Eye (tissue), 1 donor: ENCODE data around the gene BCL2L1.
"Not testable (repeated sequence)": the region's sequence is repeated elsewhere in the genome, so short reads cannot be mapped to it uniquely, and the experiment has no call there.

Experiments
- DNase-seq: peaks from one replicate; pipeline ENCODE4 v3.0.0-alpha.2; 2015

Gene BCL2L1

DNA sequence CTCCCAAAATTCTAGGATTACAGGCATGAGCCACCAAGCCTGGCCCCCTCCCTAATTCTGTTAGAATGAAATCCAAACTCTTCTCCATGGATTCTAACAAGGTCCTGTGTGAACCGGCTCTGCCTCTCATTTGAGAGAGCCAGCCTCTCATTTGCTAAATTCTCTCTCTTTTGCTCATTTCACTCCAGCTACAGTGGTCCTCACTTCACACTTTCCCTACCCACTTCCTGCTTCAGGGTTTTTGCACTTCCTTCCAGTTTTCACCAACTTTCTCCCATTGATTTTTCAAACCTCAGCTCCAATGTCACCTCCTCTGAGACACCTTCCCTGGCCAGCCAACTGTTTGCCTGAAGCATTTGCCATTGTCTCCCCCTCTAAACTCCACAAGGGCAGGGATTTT, 79.8 kb downstream of the BCL2L1 start:
- DNase-seq = no peak

DNA sequence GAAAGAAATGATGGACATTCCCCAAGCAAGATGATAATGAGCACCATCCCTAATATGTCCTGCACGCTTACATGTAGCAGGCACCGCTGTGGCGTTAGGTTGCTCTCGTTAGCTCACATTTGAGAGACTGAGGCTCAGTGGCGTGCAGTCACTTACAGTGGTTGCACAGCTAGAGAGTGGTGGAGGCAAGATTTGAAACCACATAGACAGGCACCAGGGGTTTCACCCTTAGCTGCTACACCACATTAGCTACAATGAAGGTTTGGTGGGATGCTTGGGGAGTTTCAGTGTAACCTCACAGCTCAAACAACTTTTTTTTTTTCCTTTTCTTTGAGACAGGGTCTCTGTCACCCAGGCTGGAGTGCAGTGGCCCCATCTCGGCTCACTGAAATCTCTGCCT, 81.3 kb downstream of the BCL2L1 start:
- DNase-seq = no peak

DNA sequence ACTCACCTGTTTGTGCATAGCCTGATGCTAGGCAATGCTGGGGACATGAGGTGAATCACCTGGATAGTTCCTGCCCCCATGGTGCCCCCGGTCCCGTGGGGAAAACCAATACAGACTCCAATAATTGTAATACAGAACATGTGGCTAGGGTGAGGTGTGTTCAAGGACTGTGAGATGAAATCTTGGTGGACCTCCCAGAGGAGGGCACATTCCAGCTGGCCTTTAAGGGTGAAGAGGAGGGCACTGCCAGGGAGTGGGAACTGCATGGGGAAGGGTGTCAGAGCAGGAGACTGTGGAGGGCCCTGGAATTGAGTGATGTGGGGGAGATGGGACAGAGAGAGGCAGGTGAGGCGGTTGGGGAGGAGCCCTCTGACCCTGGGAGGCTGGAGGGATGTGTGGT, 82.4 kb downstream of the BCL2L1 start:
- no peak for DNase-seq

DNA sequence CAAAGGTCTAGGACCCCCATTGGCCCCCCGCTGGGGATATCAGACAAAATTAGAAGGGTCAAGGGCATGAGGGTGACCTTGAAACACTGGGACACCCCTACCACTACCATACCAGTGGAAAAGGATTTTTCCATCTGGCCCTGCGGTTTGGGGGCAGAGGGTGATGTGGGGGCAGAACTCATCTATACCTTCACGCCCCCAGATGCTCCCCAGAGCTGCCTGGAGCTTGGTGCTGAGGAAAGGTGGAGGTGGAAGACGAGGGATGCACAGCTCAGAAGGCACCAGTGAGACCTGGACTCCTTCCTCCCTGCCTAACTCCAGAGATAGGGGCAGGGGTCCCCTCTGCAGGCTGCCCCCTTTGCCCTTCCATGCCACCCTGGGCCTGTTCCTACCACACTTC, 83.9 kb downstream of the BCL2L1 start:
- DNase-seq = no peak

DNA sequence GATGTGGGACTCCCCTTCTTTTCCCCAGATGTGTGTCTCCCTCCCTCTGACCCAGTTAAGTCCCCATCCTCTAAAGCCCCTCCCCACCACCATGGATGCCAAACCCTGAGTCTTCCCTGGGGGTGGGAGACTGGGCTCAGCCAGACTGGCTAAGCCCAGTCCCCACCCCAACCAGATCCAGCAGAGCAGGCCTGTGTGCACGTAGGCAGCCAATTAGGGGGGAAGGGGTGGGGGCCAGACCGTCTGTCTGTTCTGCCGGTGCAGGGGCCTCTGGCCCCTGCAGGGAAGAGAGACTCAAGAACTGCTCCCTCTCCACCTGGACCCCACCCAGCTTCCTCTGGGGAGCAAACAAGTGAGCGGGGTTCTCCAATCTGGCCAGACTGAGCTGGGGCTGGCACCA, 84.4 kb downstream of the BCL2L1 start:
- peak; percentile 33 for DNase-seq

DNA sequence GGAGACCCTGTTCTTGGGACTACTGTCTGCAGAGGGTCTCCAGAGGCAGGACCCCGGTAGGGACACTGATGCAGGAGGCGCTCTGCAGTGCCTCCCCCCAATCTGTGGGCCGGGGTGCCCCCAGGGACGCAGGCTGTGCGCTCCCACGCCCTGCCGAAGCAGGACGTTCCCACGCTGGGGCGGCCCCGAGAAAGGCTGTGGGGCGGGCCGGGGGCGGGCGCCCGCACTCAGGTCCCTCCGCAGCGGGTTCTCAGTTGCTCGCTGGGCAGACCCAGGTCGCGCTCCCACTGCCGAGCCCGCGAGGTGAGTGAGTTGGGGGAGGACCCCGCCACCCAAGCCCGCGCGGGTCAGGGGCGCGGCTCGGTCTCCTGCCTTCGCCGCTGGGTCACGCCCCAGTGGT, 85.0 kb downstream of the BCL2L1 start, which contains the start of gene COX4I2:
Gene COX4I2, plus strand, starts transcription at position 253 of the 400 bp plus-strand sequence. CDS start 1,106 bp downstream, outside the sequence.
- peak; percentile 7 for DNase-seq

DNA sequence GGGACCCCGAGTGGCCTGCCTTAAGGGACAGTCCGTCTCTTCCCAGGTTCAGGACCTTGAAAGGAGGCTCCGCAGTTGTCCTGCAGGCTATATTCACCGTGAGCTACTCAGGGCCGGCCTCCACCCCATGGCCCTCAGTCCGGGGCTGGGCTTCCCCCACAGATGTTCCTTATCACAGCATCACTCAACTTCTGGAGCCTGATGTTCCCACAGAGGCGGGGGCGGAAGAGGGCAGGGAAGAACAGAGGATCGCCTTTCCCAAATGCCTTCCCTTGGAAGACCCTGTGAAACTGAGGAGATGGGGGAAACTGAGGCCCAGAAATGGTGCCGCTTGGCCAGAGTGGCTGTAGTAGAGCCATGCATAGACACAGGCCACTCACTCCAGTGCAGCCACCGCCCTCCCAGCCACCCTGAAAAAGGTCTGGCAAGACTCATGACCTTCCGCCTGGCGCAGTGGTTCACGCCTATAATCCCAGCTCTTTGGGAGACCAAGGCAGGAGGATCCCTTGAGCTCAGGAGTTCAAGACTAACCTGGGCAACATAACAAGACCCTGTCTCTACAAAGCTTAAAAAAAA, 89.2 kb downstream of the BCL2L1 start:
- no peak for DNase-seq

DNA sequence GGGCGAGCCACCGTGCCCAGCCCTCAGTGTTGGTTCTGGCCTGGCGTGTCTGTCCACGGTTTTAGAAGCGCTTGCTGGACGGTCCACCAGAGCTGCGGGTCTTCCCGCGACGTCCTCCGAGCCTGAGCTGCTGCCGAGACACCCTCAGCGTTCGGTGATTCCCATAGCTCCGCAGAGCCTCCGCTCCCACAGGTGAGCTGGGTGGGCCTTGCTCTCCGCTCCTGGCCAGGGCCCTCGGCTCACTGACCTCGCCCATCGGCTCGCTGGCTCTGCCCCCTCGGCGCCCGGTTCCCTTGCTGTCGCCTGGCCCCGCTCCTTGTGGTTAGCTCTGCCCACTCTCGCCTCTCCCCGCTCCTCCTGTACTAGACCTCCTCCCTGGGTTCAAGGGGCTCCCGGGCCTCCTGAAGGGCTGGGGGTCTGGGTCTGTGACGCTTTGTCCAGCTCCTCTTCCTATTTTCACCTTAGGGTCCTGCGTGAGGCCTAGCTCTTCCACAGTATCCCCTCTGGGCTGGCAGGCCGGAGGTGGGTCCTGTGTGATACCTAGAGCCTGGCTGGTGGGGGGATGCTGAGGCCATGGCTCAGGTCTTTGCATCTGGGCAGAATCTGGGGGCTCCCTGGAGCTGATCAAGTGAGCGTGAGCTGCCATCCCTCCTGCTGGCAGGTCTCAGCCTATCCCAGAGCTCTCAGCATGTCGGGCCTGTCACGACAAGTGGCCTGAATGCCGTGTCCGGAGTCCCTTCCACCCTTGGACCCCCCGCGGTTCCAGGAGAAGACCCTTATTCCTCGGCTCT, 89.9 kb downstream of the BCL2L1 start:
- DNase-seq = no peak

DNA sequence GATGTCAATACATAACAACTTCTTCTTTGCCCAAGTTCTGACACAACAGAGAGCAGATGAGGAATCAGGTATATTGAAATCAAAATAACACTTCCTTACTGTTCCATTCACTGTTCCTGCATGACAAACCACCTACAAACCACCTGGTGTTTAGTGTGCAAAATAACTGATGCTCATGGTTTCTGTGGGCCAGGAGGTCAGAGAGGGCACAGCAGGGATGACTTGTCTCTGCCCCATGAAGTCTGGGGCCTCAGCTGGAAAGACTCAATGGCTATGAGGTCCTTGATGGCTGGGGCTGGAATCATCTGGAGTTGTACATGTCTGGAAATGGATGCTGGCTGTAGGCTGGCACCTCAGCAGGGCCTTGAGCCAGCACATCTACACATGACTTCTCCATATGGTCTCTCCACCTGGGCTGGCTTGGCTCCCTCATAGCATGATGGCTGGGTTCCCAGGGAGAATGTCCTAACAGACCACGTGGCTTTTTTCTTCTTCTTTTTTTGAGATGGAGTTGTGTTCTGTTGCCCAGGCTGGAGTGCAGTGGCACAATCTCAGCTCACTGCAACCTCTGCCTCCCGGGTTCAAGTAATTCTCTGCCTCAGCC, 92.4 kb downstream of the BCL2L1 start:
- DNase-seq = no peak

DNA sequence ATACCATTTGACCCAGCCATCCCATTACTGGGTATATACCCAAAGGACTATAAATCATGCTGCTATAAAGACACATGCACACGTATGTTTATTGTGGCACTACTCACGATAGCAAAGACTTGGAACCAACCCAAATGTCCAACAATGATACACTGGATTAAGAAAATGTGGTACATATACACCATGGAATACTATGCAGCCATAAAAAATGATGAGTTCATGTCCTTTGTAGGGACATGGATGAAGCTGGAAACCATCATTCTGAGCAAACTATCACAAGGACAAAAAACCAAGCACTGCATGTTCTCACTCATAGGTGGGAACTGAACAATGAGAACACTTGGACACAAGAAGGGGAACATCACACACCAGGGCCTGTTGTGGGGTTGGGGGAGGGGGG, 94.6 kb downstream of the BCL2L1 start:
- not testable (repeated sequence) for DNase-seq

DNA sequence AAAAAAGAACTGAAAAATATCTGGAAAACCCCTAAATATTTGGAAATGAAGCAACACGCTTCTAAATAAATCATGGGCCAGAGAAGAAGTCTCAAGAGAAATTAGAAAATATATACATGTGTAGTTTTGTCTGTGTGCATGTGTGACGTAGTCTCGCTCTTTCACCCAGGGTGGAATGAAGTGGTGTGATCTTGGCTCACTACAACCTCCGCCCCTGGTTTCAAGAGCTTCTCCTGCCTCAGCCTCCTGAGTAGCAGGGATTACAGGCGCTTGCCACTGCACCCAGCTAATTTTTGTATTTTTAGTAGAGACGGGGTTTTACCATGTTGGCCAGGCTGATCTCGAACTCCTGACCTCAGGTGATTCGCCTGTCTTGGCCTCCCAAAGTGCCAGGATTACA, 96.1 kb downstream of the BCL2L1 start:
- DNase-seq = not testable (repeated sequence)

DNA sequence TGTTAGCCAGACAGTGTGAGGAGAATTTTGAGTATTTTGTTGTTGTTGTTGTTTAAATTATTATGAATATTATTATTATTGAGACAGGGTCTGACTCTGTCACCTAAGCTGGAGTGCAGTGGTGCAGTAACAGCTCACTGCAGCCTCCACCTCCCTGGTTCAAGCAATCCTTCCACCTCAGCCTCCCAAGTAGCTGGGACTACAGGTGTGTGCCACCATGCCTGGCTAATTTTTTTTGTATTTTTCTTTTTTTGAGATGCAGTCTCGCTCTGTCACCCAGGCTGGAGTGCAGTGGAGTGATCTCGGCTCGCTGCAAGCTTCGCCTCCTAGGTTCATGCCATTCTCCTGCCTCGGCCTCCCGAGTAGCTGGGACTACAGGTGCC, 99.6 kb downstream of the BCL2L1 start:
- not testable (repeated sequence) for DNase-seq

DNA sequence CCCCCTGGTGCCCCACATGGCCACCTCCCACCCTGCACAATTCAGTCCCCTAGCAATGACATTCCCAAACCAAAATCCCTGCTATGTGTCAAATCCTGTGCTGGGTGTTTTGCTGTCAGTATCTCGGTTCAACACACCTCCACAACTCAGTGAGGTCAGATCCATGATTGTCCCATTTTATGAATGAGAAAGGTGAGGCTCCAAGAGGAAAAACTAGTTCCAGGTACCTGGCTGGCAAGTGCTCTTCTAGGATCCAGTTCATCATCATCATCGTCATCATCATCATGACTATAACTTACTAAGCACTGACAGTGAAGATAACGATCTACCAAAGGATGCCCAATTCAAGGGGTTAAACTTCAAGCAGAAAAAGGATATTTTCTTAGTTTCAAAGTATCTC, 102.4 kb downstream of the BCL2L1 start:
- no peak for DNase-seq

DNA sequence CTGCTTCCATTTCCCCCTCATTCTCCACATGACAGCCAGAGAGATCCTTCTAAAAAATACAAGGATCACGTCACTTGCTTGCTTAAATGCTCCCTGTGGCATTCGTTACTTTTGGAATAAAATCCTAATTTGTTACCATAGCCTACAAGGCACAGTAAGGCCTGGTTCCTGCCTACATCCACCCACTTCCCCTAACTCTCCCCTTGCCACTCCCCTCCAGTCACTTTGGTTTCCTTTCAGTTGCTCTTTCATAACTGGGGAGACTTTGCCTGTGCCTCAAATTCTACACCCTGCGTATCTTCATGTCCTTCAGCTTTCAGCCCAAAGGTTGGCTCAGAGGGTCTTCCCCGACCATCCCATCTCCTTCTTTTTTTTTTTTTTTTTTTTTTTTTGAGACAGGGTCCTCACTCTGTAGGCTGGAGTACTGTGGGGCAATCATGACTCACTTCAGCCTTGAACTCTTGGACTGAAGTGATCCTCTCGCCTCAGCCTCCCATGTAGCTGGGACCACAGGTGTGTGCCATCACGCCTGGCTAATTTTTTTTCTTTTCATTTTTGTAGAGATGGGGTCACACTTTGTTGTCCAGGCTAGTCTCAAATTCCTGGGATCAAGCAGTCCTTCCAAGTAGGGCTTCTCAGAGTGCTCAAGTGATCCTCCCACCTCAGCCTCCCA, 105.1 kb downstream of the BCL2L1 start:
- no peak for DNase-seq

DNA sequence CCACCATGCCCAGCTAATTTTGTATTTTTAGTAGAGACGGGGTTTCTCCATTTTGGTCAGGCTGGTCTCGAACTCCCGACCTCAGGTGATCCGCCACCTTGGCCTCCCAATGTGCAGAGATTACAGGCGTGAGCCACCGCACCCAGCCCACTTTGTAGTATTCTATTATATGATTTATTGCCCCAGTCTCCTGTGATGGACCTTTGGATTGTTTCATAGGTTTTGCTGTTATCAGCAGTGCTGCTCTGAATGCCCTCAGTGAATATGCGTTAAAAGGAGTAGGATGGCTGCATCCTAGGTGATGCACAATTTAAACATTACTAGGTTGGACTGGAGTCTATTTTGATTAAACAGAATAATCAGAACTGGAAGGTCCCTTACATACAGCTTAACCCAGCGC, 107.3 kb downstream of the BCL2L1 start:
- no peak for DNase-seq
